HG03159 (cell line): ENCODE results near the gene KLK10.

Experiments
- ATAC-seq: cut with Tn5 transposase; IDR thresholded peaks from one replicate; pipeline ENCODE4 v1.9.1; 2021; ENCODE audit warnings: mild to moderate bottlenecking, moderate library complexity; ENCODE audit not compliant: unreplicated experiment

The KLK10 gene

DNA sequence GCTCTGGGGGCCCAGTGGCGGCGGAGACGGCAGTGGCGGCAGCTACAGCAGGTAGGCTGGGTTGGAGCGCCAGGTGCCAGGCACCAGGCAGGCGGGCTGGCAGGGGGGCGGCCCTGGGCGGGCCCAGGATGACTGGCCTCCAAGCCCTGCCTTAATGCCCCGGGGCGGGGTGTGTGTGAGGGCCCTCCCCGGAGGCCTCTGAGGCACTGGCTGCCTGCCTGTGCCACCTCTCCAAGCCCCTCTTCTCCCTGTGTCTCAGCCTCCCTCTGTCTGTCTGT, 7.0 kb upstream of the KLK10 start, which contains the start of gene KLK11:
Gene KLK11 (minus strand): TSS at position 63 of the 278 bp plus-strand sequence. CDS start 985 bp downstream, outside the sequence.
- no peak for ATAC-seq

GRCh38 chr19:51025809-51026553, 6.5 kb upstream of the KLK10 start:
- no peak for ATAC-seq

DNA sequence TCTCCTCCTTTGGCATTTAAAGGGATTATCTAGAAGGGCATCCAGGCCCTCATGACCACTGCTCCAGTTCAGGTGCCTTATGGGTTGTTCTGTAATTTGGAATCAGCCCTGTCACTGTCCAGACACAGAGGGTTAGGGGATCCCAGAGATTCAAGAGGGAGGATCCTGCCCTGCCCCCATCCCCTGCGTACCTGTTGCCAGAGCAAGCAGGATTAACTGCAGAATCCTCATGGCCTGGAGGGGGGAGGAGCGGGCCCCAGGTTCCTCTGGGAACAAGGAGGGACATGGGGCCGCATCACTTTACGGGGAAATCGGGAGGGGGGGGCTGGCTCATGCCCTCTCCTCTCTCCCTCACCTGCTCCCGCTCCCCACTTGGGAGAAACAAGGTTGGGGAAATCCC, 5.9 kb upstream of the KLK10 start:
- ATAC-seq = no peak

- no peak for ATAC-seq
These were observed 5.4 kb upstream of the KLK10 start for GRCh38 chr19:51024924-51025323.

DNA sequence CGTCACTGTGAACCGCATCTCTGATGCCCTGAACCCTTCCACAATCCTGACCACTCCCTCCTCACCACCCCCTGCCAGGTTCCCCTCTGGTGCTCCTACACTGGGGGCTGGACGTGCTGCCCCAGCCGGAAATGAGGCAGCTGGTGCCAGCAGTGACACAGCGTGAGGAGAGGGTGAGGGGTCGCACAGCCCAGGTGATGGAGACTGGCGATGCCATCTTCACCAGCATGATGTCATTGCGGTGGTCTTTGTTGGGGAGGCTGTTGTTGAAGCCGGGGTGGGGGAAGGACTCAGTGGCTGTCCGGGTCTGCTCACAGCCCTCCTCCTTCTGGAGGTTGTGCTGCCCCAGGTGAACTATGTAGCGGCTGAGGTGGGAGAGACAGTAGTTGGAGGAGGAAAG, 4.4 kb upstream of the KLK10 start:
- ATAC-seq = no peak

DNA sequence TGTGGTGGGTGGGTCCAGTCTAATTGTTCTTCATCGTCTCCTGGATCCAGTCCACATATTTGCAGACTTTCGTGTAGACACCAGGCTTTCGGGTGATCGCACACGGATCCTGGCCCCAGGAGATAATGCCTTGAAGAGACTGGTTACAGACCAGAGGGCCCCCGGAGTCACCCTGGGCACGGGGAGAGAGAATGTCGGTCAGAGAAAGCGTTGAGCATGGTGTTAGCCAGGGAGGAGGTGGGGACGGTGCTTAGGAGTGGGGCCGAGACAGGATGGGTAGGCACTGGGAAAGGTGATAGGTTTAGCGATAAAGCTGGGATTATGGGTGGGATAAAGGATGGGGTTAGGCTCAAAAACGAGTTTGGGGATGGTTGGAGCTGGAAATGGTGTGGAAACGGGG, 3.0 kb upstream of the KLK10 start:
- no peak for ATAC-seq

GRCh38 chr19:51020988-51021651, 1.6 kb upstream of the KLK10 start:
- ATAC-seq = no peak

GRCh38 chr19:51018745-51019543, 565 bp downstream of the KLK10 start:
- ATAC-seq = no peak

GRCh38 chr19:51016798-51017683, 2.5 kb downstream of the KLK10 start:
- ATAC-seq = no peak

- ATAC-seq = no peak
These were observed 3.7 kb downstream of the KLK10 start for GRCh38 chr19:51015691-51016267.

GRCh38 chr19:51014242-51014641, 5.3 kb downstream of the KLK10 start:
- no peak for ATAC-seq

DNA sequence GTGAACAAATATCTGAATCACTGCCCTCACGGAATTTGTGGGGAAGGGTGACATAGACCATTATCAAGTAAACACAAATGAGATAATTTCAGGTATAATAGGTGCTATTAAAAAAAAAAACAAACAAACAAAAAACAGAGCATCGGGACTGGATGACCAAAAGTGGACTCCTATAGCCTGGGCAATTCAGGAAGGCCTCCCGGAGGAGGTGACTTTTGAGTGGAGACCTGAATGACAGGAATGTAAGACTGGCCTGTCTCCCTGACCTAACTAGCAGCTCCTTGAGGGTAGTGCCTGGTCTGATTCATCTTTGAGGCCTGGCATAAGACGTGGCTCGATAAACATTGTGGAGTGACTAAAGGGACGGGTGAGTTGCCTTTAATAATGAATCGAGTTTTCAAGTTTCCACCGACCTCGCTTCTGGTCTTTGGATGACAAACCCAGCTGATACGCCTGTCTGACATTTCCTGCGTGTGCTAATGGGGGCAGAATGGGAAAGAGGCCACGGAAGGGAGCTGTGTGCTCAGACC, 6.8 kb downstream of the KLK10 start:
- no peak for ATAC-seq

- no peak for ATAC-seq
These were observed 9.3 kb downstream of the KLK10 start for GRCh38 chr19:51010066-51010795.

GRCh38 chr19:51009061-51009891, 10.2 kb downstream of the KLK10 start:
- ATAC-seq = no peak

DNA sequence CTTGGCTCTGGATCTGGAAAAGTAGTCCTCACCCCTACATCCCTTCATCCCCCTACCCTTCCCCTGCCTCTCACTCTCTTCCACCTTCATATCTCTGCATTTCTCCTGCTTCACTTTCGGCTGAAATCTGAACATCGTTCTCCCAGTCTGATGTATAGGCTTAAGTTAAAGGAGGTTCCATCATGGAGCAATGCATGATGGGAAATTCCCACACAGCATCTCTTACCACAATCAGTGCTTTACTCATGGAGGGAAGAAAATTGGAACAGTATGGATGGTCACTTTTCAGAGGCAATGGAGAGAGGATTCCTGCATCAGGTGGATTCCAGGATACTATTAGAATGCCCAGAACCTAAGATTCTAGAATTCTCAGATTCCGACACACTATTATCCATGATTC, 12.0 kb downstream of the KLK10 start:
- no peak for ATAC-seq

- ATAC-seq = no peak
These were observed 13.1 kb downstream of the KLK10 start for GRCh38 chr19:51006406-51006805.

DNA sequence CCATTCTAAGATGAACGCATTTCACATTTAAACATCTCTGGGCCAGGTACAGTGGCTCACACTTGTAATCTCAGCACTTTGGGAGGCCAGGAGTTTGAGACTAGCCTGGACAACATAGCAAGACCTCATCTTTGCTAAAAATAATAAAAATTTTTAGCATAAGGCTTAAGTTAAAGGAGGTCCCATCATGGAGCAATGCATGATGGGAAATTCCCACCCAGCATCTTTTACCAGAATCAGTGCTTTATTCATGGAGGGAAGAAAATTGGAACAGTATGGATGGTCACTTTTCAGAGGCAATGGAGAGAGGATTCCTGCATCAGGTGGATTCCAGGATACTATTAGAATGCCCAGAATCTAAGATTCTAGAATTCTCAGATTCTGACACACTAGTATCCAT, 14.3 kb downstream of the KLK10 start:
- no peak for ATAC-seq

GRCh38 chr19:51003316-51003715, 16.2 kb downstream of the KLK10 start:
- ATAC-seq = no peak
